Measurements from ENCODE around the gene SFMBT2. TPM values are rescaled to one million over a fixed set of nuclear protein-coding genes. Genes with fewer than 3 reads are reported as not detected.

The SFMBT2 gene
- total RNA-seq, 1 experiment from 2014 or later: not detected

- POLR2A ChIA-PET: no interaction called here
Observed at GRCh38 chr10:7338469-7338868, 72.4 kb downstream of the SFMBT2 start.

GRCh38 chr10:7337431-7338171 lies 73.2 kb downstream of the SFMBT2 start:
- no peaks in the 10 kb centered on the region for H3K9me3 ChIP-seq
- no peaks in the 10 kb centered on the region for H3K36me3 Mint-ChIP-seq (ENCODE audit: insufficient read depth, unreplicated experiment)
- no peaks in the 10 kb centered on the region for H3K4me1 ChIP-seq
- H3K4me3 Mint-ChIP-seq (ENCODE audit: unreplicated experiment): no peak overlapping the region
- intact Hi-C loops (cut with micrococcal nuclease; ENCODE audit: unreplicated experiment): no loop called here
- no peaks in the 10 kb centered on the region for H3K4me1 Mint-ChIP-seq (ENCODE audit: low read depth, unreplicated experiment)
- TF ChIP-seq CTCF (IDR thresholded peaks at IDR 0.05; ENCODE audit: insufficient read depth in 1 of 2, low read depth in 1 of 2, low read length in 1 of 2, severe bottlenecking in 1 of 2, unreplicated experiment in 1 of 2): no peak
- no peak overlapping the region for H3K4me3 ChIP-seq (ENCODE audit: low read depth, low read length)
- no TSS peak for BruUV-seq (replicated peaks)
- H3K27me3 ChIP-seq (replicated peaks; ENCODE audit: control insufficient read depth, insufficient read depth, low read length): no peaks in the 10 kb centered on the region
- H3K9me3 Mint-ChIP-seq (ENCODE audit: unreplicated experiment): peaks cover 11% of the 10 kb centered on the region
- DNase-seq: no peak
- no peak overlapping the region for H3K27ac Mint-ChIP-seq (ENCODE audit: unreplicated experiment)
- POLR2A ChIA-PET: no interaction called here
- H3K36me3 ChIP-seq (ENCODE audit: control insufficient read depth, insufficient read depth, low read length): no peaks in the 10 kb centered on the region
- peaks cover 18% of the 10 kb centered on the region for H3K27me3 Mint-ChIP-seq (ENCODE audit: insufficient read depth, unreplicated experiment)
- CTCF ChIA-PET: no interaction called here

More at GRCh38 chr10:7338469-7338868, 72.4 kb downstream of the SFMBT2 start:
- Mint-ChIP-seq H3K4me3 (ENCODE audit: unreplicated experiment) (no peak overlapping the region), H3K27me3 (ENCODE audit: insufficient read depth, unreplicated experiment) (peaks cover 18% of the 10 kb centered on the region), H3K9me3 (ENCODE audit: unreplicated experiment) (peaks cover 18% of the 10 kb centered on the region), H3K4me1 (ENCODE audit: low read depth, unreplicated experiment) (no peaks in the 10 kb centered on the region), H3K36me3 (ENCODE audit: insufficient read depth, unreplicated experiment) (no peaks in the 10 kb centered on the region), H3K27ac (ENCODE audit: unreplicated experiment) (no peak overlapping the region)
- Histone ChIP-seq H3K4me1 (no peaks in the 10 kb centered on the region), H3K4me3 (ENCODE audit: low read depth, low read length) (no peak overlapping the region), H3K27me3 (replicated peaks; ENCODE audit: control insufficient read depth, insufficient read depth, low read length) (no peaks in the 10 kb centered on the region), H3K9me3 (no peaks in the 10 kb centered on the region), H3K36me3 (ENCODE audit: control insufficient read depth, insufficient read depth, low read length) (no peaks in the 10 kb centered on the region)
- DNase-seq: no peak
- TF ChIP-seq CTCF (IDR thresholded peaks at IDR 0.05; ENCODE audit: insufficient read depth in 1 of 2, low read depth in 1 of 2, low read length in 1 of 2, severe bottlenecking in 1 of 2, unreplicated experiment in 1 of 2): no peak
- intact Hi-C loops (cut with micrococcal nuclease; ENCODE audit: unreplicated experiment): no loop called here
- CTCF ChIA-PET: no interaction called here
- BruUV-seq (replicated peaks): no TSS peak

GRCh38 chr10:7335977-7336376 lies 74.9 kb downstream of the SFMBT2 start:
- intact Hi-C loops (cut with micrococcal nuclease; ENCODE audit: unreplicated experiment): no loop called here

More at GRCh38 chr10:7335977-7336376, 74.9 kb downstream of the SFMBT2 start:
- Histone ChIP-seq H3K4me1 (no peaks in the 10 kb centered on the region), H3K4me3 (ENCODE audit: low read depth, low read length) (no peak overlapping the region), H3K36me3 (ENCODE audit: control insufficient read depth, insufficient read depth, low read length) (no peaks in the 10 kb centered on the region), H3K27me3 (replicated peaks; ENCODE audit: control insufficient read depth, insufficient read depth, low read length) (no peaks in the 10 kb centered on the region), H3K9me3 (no peaks in the 10 kb centered on the region)
- Mint-ChIP-seq H3K27ac (ENCODE audit: unreplicated experiment) (no peak overlapping the region), H3K9me3 (ENCODE audit: unreplicated experiment) (no peaks in the 10 kb centered on the region), H3K4me1 (ENCODE audit: low read depth, unreplicated experiment) (no peaks in the 10 kb centered on the region), H3K27me3 (ENCODE audit: insufficient read depth, unreplicated experiment) (peaks cover 20% of the 10 kb centered on the region), H3K4me3 (ENCODE audit: unreplicated experiment) (no peak overlapping the region), H3K36me3 (ENCODE audit: insufficient read depth, unreplicated experiment) (no peaks in the 10 kb centered on the region)
- CTCF ChIA-PET: no interaction called here
- BruUV-seq (replicated peaks): no TSS peak
- no peak for TF ChIP-seq CTCF (IDR thresholded peaks at IDR 0.05; ENCODE audit: insufficient read depth in 1 of 2, low read depth in 1 of 2, low read length in 1 of 2, severe bottlenecking in 1 of 2, unreplicated experiment in 1 of 2)
- POLR2A ChIA-PET: no interaction called here
- no peak for DNase-seq

Data from Caco-2 (cell line).